Raji (cell line): ENCODE results near the gene ZFAND3.

Source experiments
- POLR2A ChIP-seq: IDR thresholded peaks from 2 replicates; pipeline ENCODE4 v1.6.1; 2011; ENCODE audit warnings: low read depth, low read length, control low read depth; ENCODE audit not compliant: insufficient read depth

Gene ZFAND3

DNA sequence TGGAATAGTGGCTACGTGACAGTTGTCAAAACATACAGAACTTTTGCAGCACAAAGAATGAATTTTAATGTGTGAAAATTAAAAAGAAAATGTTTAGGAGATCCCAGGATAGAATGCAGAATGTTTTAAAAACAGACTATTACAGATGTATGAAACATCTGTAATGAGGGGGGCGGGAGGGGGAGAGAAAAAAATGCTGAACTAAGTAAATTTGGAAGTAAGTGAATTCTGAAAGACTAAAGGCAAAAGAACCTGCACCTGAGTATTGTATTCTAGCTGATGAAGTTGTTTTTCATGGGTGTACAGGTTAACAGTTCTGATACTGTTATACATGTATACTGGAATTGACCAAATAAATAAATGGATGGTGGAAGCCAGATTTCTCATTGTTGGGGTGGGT lies 178.8 kb downstream of the ZFAND3 start:
- no peak for TF ChIP-seq POLR2A

DNA sequence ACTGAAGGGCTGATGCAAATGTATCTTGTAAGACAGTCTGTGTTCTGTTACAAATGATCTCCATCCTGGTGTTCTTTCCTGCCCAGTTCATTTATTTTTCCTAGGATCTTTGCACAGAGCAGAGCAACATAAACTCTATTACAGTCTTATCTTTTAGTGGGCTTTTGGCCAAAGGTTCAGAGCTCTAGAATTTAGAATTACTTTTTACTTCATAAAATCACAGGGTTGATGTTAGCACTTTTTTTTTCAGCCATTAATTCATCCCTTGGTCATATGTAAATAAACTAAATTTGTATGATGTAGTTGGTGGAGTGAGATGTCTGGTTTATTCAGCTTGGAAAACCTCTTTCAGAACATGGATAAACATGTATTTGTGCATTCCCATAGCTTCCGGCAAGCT lies 181.9 kb downstream of the ZFAND3 start:
- no peak for TF ChIP-seq POLR2A

DNA sequence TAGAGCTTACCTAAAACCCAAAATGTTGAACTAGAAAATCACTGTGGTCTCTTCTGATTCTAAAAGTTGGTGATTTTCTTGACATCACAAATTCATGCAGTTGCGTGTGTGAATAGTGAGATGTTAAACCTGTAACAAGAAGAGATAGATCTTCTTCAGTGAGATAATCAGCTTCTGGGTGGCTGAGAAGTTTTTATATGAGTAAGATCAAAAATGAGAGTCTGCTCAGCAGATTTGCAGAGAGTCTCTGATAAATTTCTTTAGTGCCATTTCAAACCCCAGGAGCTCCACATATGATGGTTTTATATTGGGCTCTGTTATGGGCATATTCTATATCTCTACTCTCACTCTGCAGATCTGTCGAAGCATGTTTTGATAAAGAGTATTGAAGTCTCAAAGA lies 185.4 kb downstream of the ZFAND3 start:
- TF ChIP-seq POLR2A = no peak

DNA sequence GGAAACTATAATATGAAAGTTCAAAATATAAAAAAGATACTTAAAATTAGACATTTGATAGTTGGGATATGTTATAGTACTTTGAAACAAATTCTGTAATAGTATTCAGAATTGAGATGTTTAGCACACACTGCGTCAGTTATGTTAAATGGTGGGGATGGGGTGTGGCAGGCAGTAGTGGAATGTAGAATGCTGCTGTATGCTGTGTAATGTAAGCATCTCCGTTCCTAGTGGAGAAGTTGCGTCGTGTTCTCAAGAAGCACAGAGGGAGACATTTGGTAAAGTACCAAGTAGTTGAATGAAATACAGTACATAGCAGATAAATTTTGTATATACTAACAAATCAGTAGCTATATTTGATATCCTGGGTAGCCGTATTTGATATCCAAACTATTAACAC lies 192.4 kb downstream of the ZFAND3 start:
- TF ChIP-seq POLR2A = no peak

DNA sequence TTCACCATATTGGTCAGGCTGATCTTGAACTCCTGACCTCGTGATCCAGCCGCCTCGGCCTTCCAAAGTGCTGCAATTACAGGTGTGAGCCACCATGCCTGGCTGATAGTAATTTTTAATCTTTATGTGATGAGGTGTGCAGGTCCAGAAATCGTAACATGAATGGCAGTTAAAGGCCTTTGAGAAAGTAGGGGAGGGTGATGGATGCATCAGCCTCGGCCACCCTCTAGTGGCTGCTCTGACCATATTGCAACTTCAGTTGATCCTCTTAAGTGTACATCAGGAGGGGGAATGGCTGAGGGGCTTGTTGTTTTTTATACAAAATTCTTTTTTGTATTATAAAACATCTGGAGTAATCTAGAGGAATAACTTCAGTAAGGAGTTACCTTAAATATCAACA lies 193.0 kb downstream of the ZFAND3 start:
- TF ChIP-seq POLR2A = no peak

DNA sequence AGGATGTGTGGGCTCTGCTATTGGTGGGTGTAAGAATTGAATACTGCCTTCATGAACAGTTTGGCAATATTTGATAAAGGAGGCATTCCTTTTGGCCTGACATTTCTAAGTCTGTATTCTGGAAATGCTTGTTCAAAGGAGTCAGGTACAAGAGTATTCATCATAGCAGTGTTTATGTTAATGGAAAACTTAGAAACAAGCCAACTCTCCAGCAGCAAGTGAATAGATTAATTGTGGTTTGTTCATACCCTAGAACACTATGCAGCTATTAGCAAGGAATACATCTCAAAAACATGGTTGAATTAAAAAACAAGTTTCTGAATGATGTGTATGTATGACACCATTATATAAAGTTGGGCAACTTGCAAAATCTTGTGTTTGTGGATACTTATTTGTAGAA lies 195.8 kb downstream of the ZFAND3 start:
- TF ChIP-seq POLR2A = no peak

DNA sequence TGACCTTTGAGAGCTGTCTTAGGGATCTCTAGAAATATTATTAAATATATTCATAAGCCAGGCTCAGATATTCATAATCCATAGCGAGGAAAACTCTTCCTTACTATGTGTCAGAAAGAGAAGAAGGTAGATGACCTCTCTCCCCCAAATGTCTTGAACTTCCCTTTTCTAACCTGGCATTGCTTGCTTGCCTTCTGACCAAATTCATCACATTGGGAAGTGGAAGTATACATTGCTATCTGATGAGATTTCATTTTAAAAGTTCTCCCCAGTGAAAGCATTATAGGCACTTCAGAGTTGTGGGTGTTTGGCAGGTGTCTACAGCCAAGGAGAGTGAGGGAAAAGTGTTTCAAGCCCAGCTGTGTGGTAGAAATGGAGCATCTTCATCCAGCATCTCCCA lies 197.3 kb downstream of the ZFAND3 start:
- no peak for TF ChIP-seq POLR2A

DNA sequence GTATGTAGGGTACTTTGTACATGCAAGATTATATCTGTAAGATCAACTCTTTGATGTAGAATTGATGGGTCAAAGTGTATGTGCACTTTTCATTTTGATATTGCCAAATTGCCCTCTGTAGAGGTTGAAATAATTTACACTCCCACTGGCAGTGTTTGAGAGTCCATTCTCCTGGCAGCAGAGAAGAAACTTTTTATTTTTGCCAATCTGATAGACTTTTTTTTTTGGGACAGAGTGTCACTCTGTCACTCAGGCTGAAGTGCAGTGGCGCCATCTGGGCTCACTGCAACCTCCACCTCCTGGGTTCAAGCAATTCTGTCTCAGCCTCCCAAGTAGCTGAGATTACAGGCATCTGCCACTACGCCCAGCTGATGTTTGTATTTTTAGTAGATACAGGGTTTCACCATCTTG lies 199.2 kb downstream of the ZFAND3 start:
- no peak for TF ChIP-seq POLR2A

DNA sequence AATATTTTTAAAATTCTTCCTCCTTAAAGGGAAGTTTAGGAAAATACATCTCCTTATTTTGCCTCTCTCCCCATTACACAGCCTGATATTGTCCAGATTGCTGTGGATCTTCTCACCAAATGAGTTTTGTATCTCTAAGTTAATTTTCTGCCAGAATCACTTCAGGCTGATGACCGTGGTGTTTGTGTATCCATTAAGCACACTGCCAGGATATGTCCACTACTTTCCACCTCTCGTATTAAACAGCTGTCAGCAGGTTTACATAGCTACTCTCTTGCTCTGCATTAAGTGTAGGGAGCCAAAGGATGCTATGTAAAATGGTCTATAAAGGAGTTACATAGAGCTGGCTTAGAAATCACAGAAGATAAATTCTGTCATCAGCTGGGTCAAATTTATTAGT lies 201.1 kb downstream of the ZFAND3 start:
- TF ChIP-seq POLR2A = no peak

DNA sequence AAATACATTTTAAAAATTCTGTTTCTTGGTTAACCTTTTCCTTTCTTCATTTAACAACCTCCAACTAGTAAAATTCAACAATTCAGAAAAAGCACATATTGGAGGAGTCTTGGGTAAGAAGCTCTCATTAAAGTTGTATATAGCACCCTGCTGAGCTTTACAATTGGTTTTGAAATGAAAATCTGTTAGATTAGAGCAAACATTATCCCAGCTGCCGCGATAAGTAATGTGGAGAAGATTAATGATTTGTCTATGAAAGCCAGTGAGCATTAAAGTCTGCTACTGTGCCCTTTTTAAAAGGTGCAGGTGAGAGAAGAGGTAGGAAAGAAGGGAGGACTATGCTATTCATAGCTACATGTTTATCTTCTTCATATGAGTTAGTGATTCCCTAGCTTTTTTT lies 201.5 kb downstream of the ZFAND3 start:
- no peak for TF ChIP-seq POLR2A

DNA sequence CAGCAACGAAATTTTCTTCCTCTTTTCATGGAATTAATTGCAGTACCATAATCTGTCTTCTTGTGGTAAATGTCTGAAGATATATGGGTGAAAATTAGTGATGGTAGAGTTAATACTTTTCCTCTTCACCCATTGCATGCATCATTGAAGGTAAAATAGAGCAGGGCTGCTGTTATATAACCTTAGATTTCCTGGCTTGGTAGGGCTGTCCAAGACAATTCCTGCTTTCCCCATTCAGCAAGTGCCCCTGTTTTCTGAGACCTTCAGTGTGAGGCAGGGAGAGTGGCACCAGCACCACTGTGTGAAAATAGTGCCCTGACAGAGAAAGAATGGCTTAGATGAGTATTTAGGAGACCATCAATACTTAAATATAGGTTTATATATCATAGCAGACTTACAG lies 202.0 kb downstream of the ZFAND3 start:
- TF ChIP-seq POLR2A = no peak

DNA sequence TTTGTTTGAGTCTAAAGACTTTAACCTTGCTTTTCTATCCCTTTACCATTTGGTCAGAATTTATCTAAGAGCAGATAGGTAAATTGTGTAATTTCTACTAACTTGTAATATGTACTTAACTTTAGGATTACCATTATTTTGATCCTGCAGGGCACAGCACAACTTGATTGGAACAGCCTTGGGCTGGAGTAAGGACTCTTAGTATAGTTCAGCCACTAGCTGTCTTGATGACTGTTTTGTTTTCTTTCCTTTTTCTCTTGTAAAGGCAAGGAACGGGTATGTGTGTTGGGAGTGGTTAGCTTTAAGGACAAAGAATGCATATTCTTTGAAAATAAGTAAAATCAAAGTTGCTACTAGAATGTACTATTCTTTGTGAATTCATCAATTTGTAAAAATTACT lies 203.2 kb downstream of the ZFAND3 start:
- TF ChIP-seq POLR2A = no peak

DNA sequence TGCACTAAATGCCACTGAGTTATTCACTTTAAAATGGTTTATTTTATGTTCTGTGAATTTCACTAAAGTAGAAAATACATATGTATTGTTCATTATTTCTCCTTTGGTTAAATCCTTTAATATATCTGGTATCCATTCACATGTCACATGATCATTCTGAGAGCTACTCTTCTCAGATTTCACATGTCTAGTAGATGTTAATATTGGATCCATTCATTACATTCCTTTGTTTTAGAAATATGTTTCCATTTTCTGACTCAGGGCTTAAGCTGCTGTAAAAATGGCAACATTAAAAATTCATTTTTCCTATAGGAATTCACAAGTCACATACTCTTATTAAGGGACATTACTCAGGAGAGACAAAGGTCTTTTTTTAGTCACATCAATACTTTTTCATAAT lies 205.4 kb downstream of the ZFAND3 start:
- no peak for TF ChIP-seq POLR2A

DNA sequence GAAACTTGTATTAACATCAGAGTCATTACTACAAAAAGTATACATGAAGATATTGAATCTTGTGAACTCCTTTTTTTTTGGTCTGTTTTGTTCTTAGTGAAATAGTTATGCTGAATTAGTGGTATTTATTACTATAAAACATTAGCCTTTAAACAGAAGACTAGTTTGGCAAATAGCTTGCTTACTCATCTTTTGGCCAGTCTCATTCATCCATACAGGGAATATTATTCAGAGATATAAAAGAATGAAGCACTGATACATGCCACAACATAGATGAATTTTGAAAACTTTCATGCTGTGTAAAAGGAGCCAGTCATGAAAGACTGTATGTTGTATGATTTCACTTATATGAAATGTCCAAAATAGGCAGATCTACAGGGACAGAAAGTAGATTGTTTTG lies 205.9 kb downstream of the ZFAND3 start:
- no peak for TF ChIP-seq POLR2A

DNA sequence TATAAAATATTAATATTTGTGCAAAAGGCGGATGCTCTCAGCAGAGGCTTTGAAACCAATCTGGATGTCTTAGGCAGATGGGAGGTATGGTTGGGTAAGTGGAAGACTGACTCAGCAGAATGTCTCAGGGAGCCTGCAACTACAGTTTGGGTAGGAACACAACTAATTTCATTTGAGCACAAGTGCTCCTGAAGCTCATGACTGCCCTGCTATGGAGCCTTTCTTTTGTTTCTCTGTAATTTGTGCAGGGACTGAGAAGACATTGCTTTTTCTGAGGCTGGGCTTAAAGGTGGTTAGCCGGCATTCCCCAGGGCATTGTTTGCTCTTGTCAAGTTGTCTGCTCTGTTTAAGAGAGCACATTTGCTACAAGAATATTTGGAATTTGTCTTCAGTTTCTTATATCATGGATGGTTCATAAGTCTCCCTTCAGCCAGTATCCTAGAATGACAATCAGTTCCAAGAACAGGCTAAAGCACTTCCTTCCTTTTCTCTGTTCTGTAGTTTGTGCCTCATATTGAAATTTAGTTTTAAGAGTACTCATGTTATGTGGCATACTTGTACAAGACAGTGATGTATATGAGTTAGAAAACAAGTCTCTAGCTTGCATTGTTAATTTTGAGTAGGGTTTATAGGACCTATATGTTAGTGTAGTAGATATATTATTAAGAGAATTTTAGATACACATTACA lies 208.3 kb downstream of the ZFAND3 start:
- TF ChIP-seq POLR2A = no peak

DNA sequence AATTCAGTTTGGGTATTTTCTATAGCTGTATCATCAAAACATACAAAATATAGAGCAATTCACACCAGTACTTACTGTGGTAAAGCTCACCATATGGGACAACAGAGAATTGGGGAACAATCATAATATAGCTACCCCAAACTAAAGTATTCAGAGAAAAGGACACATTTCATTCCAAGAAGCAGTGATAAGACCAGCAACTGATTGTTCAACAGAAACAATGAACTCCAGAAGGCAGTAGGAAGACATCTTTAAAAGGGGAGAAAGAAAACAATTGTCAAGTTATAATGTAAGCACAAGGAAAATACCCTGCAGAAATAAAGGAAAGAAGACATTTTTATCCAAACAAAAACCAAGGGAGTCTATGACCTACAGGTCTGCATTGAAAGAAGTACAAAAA lies 210.9 kb downstream of the ZFAND3 start:
- TF ChIP-seq POLR2A = no peak

DNA sequence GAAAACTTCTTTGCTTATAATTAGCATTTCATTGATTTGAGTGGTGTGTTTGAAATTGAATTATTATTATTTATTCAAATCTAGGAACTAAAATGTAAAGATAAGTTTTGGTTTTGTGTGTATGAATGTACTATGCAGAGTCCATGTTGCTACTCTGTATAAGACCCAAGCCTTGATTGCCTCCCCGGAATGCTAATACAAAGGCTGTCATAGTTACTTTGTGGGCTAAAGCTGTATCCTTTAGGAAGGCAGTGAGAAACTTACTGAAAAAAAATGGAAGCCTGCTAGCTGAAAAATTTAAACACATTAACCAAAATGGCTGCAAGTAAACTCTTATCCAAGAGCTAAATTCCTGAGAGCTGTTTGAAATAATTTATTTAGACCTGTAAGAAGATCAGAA lies 213.3 kb downstream of the ZFAND3 start:
- TF ChIP-seq POLR2A = no peak
